ENCODE measurements around the gene KIAA1755.

KIAA1755 gene

GRCh38 chr20:38162878-38163875 is 97.4 kb downstream of the KIAA1755 start:
- DNase-seq = no peak

GRCh38 chr20:38162149-38162548 is 98.4 kb downstream of the KIAA1755 start:
- DNase-seq = no peak

DNA sequence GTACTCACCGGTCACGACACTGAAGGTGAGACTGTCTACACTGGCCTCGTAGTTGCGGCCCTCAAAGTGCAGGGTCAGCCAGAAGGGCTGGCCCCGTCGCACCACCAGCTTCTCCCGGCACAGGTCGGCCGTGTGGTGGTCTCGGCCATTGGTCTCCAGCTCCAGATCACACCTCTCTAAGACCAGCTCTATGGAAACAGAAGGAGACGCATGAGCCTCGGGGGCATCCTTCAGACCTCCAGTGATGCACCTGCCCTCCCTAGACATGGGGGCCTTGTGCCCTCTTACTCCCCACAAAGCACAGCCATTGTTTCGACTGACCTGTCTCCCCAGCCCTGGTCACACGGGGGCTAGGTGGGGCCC is 99.1 kb downstream of the KIAA1755 start:
- no peak for DNase-seq
